ENCODE measurements around the gene ANO5. TPM values are rescaled to one million over a fixed set of nuclear protein-coding genes. Genes with fewer than 3 reads are reported as not detected.

ANO5 gene
- total RNA-seq, 2 experiments from 2014 or later, result not detected

- Histone ChIP-seq H3K4me3 (ENCODE audit: low read depth, low read length, poor library complexity, severe bottlenecking) (no peak overlapping the region), H2AFZ (ENCODE audit: low read length) (no peak overlapping the region), H3K9me3 (ENCODE audit: low read length) (no peaks in the 10 kb centered on the region), H3K4me2 (ENCODE audit: low read length) (no peak overlapping the region), H3K36me3 (ENCODE audit: insufficient read depth, low read length) (no peaks in the 10 kb centered on the region), H3K9me2 (ENCODE audit: insufficient read depth, low read length) (no peaks in the 10 kb centered on the region), H4K20me1 (ENCODE audit: insufficient read depth, low read length) (no peaks in the 10 kb centered on the region), H3K79me2 (ENCODE audit: insufficient read depth, low read depth, low read length) (no peaks in the 10 kb centered on the region), H3K4me1 (ENCODE audit: insufficient read depth, low read length, poor library complexity, severe bottlenecking) (no peaks in the 10 kb centered on the region), H3K27ac (ENCODE audit: low read depth, low read length, poor library complexity, severe bottlenecking) (no peak overlapping the region)
- intact Hi-C loops (cut with micrococcal nuclease; ENCODE audit: unreplicated experiment), result no loop called here
- TF ChIP-seq, protein P1, sequence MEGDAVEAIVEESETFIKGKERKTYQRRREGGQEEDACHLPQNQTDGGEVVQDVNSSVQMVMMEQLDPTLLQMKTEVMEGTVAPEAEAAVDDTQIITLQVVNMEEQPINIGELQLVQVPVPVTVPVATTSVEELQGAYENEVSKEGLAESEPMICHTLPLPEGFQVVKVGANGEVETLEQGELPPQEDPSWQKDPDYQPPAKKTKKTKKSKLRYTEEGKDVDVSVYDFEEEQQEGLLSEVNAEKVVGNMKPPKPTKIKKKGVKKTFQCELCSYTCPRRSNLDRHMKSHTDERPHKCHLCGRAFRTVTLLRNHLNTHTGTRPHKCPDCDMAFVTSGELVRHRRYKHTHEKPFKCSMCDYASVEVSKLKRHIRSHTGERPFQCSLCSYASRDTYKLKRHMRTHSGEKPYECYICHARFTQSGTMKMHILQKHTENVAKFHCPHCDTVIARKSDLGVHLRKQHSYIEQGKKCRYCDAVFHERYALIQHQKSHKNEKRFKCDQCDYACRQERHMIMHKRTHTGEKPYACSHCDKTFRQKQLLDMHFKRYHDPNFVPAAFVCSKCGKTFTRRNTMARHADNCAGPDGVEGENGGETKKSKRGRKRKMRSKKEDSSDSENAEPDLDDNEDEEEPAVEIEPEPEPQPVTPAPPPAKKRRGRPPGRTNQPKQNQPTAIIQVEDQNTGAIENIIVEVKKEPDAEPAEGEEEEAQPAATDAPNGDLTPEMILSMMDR (conservative IDR thresholded peaks at IDR 0.05; ENCODE audit: low read length), result no peak
- TF ChIP-seq EZH2phosphoT487 (IDR thresholded peaks at IDR 0.05; ENCODE audit: borderline replicate concordance, low read depth, low read length), result no peak
- no peak for DNase-seq (ENCODE audit: low spot score)
- ChIA-PET CTCF (ENCODE audit: unreplicated experiment) (no interaction called here), POLR2A (no interaction called here)
- no TSS peak for BruUV-seq (replicated peaks)
These were observed 15.4 kb downstream of the ANO5 start for GRCh38 chr11:22208151-22208858.

GRCh38 chr11:22216940-22217339 is 24.1 kb downstream of the ANO5 start:
- Histone ChIP-seq H3K4me2 (ENCODE audit: low read length) (no peak overlapping the region), H3K36me3 (ENCODE audit: insufficient read depth, low read length) (no peaks in the 10 kb centered on the region), H2AFZ (ENCODE audit: low read length) (no peak overlapping the region), H3K9me3 (ENCODE audit: low read length) (no peaks in the 10 kb centered on the region), H3K27ac (ENCODE audit: low read depth, low read length, poor library complexity, severe bottlenecking) (no peak overlapping the region), H3K4me3 (ENCODE audit: low read depth, low read length, poor library complexity, severe bottlenecking) (no peak overlapping the region), H3K4me1 (ENCODE audit: insufficient read depth, low read length, poor library complexity, severe bottlenecking) (no peaks in the 10 kb centered on the region), H4K20me1 (ENCODE audit: insufficient read depth, low read length) (no peaks in the 10 kb centered on the region), H3K9me2 (ENCODE audit: insufficient read depth, low read length) (no peaks in the 10 kb centered on the region), H3K79me2 (ENCODE audit: insufficient read depth, low read depth, low read length) (no peaks in the 10 kb centered on the region)
- BruUV-seq (replicated peaks), result no TSS peak
- ChIA-PET POLR2A (no interaction called here), CTCF (ENCODE audit: unreplicated experiment) (no interaction called here)
- no peak for DNase-seq (ENCODE audit: low spot score)
- intact Hi-C loops (cut with micrococcal nuclease; ENCODE audit: unreplicated experiment), result no loop called here
- TF ChIP-seq, protein P1 (conservative IDR thresholded peaks at IDR 0.05; ENCODE audit: low read length), result no peak
- TF ChIP-seq EZH2phosphoT487 (IDR thresholded peaks at IDR 0.05; ENCODE audit: borderline replicate concordance, low read depth, low read length), result no peak

DNA sequence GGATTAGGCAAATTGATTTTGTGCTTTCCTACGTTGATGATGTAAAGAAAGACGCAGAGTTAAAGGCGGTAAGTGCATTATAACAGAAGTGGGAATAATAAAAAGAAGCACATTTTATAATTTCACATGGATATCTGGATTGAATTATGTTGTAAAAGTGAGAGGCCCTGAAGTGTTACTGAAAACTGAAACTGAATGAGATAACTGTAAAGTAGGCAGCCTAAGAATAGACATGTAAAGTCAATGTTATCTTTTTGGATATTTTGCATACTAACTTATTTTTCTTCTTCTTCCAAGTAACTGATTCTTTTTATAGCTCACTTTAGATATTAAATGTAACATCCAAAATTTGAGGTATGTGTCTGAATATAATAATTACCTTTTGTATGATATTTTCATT is 28.3 kb downstream of the ANO5 start:
- no peak for DNase-seq (ENCODE audit: low spot score)
- intact Hi-C loops (cut with micrococcal nuclease; ENCODE audit: unreplicated experiment), result no loop called here
- H3K9me3 ChIP-seq (ENCODE audit: low read length), result no peaks in the 10 kb centered on the region
- no TSS peak for BruUV-seq (replicated peaks)
- no peaks in the 10 kb centered on the region for H3K79me2 ChIP-seq (ENCODE audit: insufficient read depth, low read depth, low read length)
- TF ChIP-seq EZH2phosphoT487 (IDR thresholded peaks at IDR 0.05; ENCODE audit: borderline replicate concordance, low read depth, low read length), result no peak
- TF ChIP-seq, protein P1 (conservative IDR thresholded peaks at IDR 0.05; ENCODE audit: low read length), result no peak
- H3K4me3 ChIP-seq (ENCODE audit: low read depth, low read length, poor library complexity, severe bottlenecking), result no peak overlapping the region
- H3K4me2 ChIP-seq (ENCODE audit: low read length), result no peak overlapping the region
- H4K20me1 ChIP-seq (ENCODE audit: insufficient read depth, low read length), result no peaks in the 10 kb centered on the region
- H3K36me3 ChIP-seq (ENCODE audit: insufficient read depth, low read length), result no peaks in the 10 kb centered on the region
- ChIA-PET POLR2A (no interaction called here), CTCF (ENCODE audit: unreplicated experiment) (no interaction called here)
- H2AFZ ChIP-seq (ENCODE audit: low read length), result no peak overlapping the region
- H3K9me2 ChIP-seq (ENCODE audit: insufficient read depth, low read length), result no peaks in the 10 kb centered on the region
- no peak overlapping the region for H3K27ac ChIP-seq (ENCODE audit: low read depth, low read length, poor library complexity, severe bottlenecking)
- no peaks in the 10 kb centered on the region for H3K4me1 ChIP-seq (ENCODE audit: insufficient read depth, low read length, poor library complexity, severe bottlenecking)

Data from OCI-LY7 (cell line).